KOPT-K1 (cell line): ENCODE results near the gene GBE1.
"Not testable (repeated sequence)": the region's sequence is repeated elsewhere in the genome, so short reads cannot be mapped to it uniquely, and the experiment has no call there.

Experiments used
- H3K27ac ChIP-seq: fragments of 200-600 bp; sonication (generic); 2 replicates; pipeline ENCODE4 v1.5.1; 2016; ENCODE audit warnings: antibody characterized with exemption, mild to moderate bottlenecking, low read depth, low read length; ENCODE audit not compliant: poor library complexity, severe bottlenecking
- H3K36me3 ChIP-seq: fragments of 200-600 bp; sonication (generic); 2 replicates; pipeline ENCODE4 v1.5.1; 2017; ENCODE audit warnings: antibody characterized with exemption, mild to moderate bottlenecking, low read length, moderate library complexity; ENCODE audit not compliant: insufficient read depth
- H3K9me3 ChIP-seq: fragments of 200-600 bp; sonication (generic); 2 replicates; pipeline ENCODE4 v1.5.1; 2017; ENCODE audit warnings: antibody characterized with exemption, low read length, mild to moderate bottlenecking; ENCODE audit not compliant: insufficient read depth, poor library complexity, severe bottlenecking

GBE1 gene

GRCh38 chr3:81521855-81522254 lies 239.6 kb downstream of the GBE1 start:
- Histone ChIP-seq H3K9me3 (no peaks in the 10 kb centered on the region), H3K27ac (no peak overlapping the region), H3K36me3 (0 out of 2 replicates have a peak, but pooled peaks cover 4% of the 10 kb centered on the region)

- no peaks in the 10 kb centered on the region for H3K9me3 ChIP-seq
- H3K27ac ChIP-seq = no peak overlapping the region
- 0 out of 2 replicates have a peak, but pooled peaks cover 4% of the 10 kb centered on the region for H3K36me3 ChIP-seq
Measured at GRCh38 chr3:81518945-81519344, 242.5 kb downstream of the GBE1 start.

- Histone ChIP-seq H3K9me3 (no peaks in the 10 kb centered on the region), H3K27ac (no peak overlapping the region), H3K36me3 (0 out of 2 replicates have a peak, but pooled peaks cover 4% of the 10 kb centered on the region)
Measured at GRCh38 chr3:81516042-81516441, 245.4 kb downstream of the GBE1 start.

- H3K9me3 ChIP-seq = no peaks in the 10 kb centered on the region
- H3K36me3 ChIP-seq = 0 out of 2 replicates have a peak, but pooled peaks cover 4% of the 10 kb centered on the region
- no peak overlapping the region for H3K27ac ChIP-seq
Measured at GRCh38 chr3:81513591-81513990, 247.9 kb downstream of the GBE1 start.

- no peaks in the 10 kb centered on the region for H3K36me3 ChIP-seq
- no peaks in the 10 kb centered on the region for H3K9me3 ChIP-seq
- no peak overlapping the region for H3K27ac ChIP-seq
Measured at GRCh38 chr3:81503026-81503425, 258.4 kb downstream of the GBE1 start.

GRCh38 chr3:81502236-81502635 lies 259.2 kb downstream of the GBE1 start:
- H3K27ac ChIP-seq = no peak overlapping the region
- H3K9me3 ChIP-seq = no peaks in the 10 kb centered on the region
- H3K36me3 ChIP-seq = no peaks in the 10 kb centered on the region

- Histone ChIP-seq H3K27ac (no peak overlapping the region), H3K9me3 (no peaks in the 10 kb centered on the region), H3K36me3 (no peaks in the 10 kb centered on the region)
Measured at GRCh38 chr3:81500039-81500438, 261.4 kb downstream of the GBE1 start.

- no peaks in the 10 kb centered on the region for H3K9me3 ChIP-seq
- H3K27ac ChIP-seq = no peak overlapping the region
- no peaks in the 10 kb centered on the region for H3K36me3 ChIP-seq
Measured at GRCh38 chr3:81497572-81498251, 263.7 kb downstream of the GBE1 start.

GRCh38 chr3:81496407-81497104 lies 264.9 kb downstream of the GBE1 start:
- Histone ChIP-seq H3K36me3 (no peaks in the 10 kb centered on the region), H3K9me3 (no peaks in the 10 kb centered on the region), H3K27ac (no peak overlapping the region)

GRCh38 chr3:81492471-81492870 lies 269.0 kb downstream of the GBE1 start:
- not testable (repeated sequence) for H3K27ac ChIP-seq, H3K9me3 ChIP-seq, H3K36me3 ChIP-seq

- Histone ChIP-seq H3K9me3 (no peaks in the 10 kb centered on the region), H3K36me3 (no peaks in the 10 kb centered on the region; the same call in 1 of the 2 replicates), H3K27ac (no peak overlapping the region)
Measured at GRCh38 chr3:81492040-81492439, 269.4 kb downstream of the GBE1 start.

- Histone ChIP-seq H3K36me3 (no peaks in the 10 kb centered on the region; the same call in 1 of the 2 replicates), H3K27ac (no peak overlapping the region), H3K9me3 (no peaks in the 10 kb centered on the region)
Measured at GRCh38 chr3:81490541-81491288, 270.7 kb downstream of the GBE1 start.

- no peaks in the 10 kb centered on the region for H3K9me3 ChIP-seq
- no peaks in the 10 kb centered on the region; the same call in 1 of the 2 replicates for H3K36me3 ChIP-seq
- H3K27ac ChIP-seq = no peak overlapping the region
Measured at GRCh38 chr3:81485444-81485865, 276.0 kb downstream of the GBE1 start.

GRCh38 chr3:81484520-81484919 lies 276.9 kb downstream of the GBE1 start:
- Histone ChIP-seq H3K36me3 (no peaks in the 10 kb centered on the region), H3K27ac (no peak overlapping the region), H3K9me3 (no peaks in the 10 kb centered on the region)

GRCh38 chr3:81483046-81483445 lies 278.4 kb downstream of the GBE1 start:
- Histone ChIP-seq H3K27ac (no peak overlapping the region), H3K9me3 (no peaks in the 10 kb centered on the region), H3K36me3 (no peaks in the 10 kb centered on the region)
